Panc1 (cell line): ENCODE measurements around the gene HINT1. TPM values are rescaled to one million over a fixed set of nuclear protein-coding genes. Genes with fewer than 3 reads are reported as not detected.

ENCODE experiments used
- ATAC-seq: fragments of 200-7000 bp; cut with Tn5 transposase; 2 replicates; pipeline ENCODE4 v1.9.1; 2020; ENCODE audit warnings: mild to moderate bottlenecking, moderate library complexity
- BruUV-seq: library from RNA; stranded (reverse); fragments of 400-500 nt; replicated peaks from 2 replicates; lab custom pipeline; 2021; lab: Mats Ljungman, UMichigan
- CTCF ChIA-PET: fragments of 300-600 bp; sonication (Branson Sonifier 250); formaldehyde crosslinking; loops from one replicate; lab custom pipeline; 2022; ENCODE audit warnings: antibody characterized with exemption; lab: Charles Lee
- POLR2A ChIA-PET: fragments of 300-600 bp; sonication (Branson Sonifier 250); formaldehyde crosslinking; loops from one replicate; lab custom pipeline; 2022; ENCODE audit warnings: antibody characterized with exemption; lab: Charles Lee
- DNase-seq: peaks from one replicate; pipeline ENCODE4 v3.0.0-alpha.2; 2010; ENCODE audit warnings: low read depth, low spot score
- H3K27ac ChIP-seq: 2 replicates; pipeline ENCODE4 v1.5.1; 2011; ENCODE audit warnings: mild to moderate bottlenecking, low read length, inconsistent platforms
- H3K27me3 ChIP-seq: fragments of 200-500 bp; sonication (Bioruptor generic); 2 replicates; pipeline ENCODE4 v1.6.0; 2014; ENCODE audit warnings: low read length, inconsistent platforms; ENCODE audit not compliant: control insufficient read depth, insufficient read depth
- H3K36me3 ChIP-seq: fragments of 200-500 bp; sonication (Bioruptor generic); 2 replicates; pipeline ENCODE4 v1.5.1; 2014; ENCODE audit warnings: inconsistent platforms, mild to moderate bottlenecking, low read length, moderate library complexity; ENCODE audit not compliant: control insufficient read depth, insufficient read depth
- H3K4me1 ChIP-seq: 2 replicates; pipeline ENCODE4 v1.5.1; 2011; ENCODE audit warnings: inconsistent platforms, mild to moderate bottlenecking, low read length, moderate library complexity; ENCODE audit not compliant: control insufficient read depth, insufficient read depth
- H3K4me3 ChIP-seq, 2 experiments: 2 replicates each; pipeline ENCODE4 v1.5.1; 2011 to 2012; ENCODE audit warnings: low read depth in 2 of 2, low read length in 2 of 2, mild to moderate bottlenecking in 2 of 2, inconsistent platforms in 1 of 2, moderate library complexity in 1 of 2
- H3K9me3 ChIP-seq: fragments of 200-500 bp; sonication (Bioruptor generic); 2 replicates; pipeline ENCODE4 v1.5.1; 2014; ENCODE audit warnings: low read depth, mild to moderate bottlenecking, inconsistent platforms, low read length, moderate library complexity; ENCODE audit not compliant: control insufficient read depth, insufficient read depth
- CTCF ChIP-seq: fragments of 450-650 bp; IDR thresholded peaks from 2 replicates; pipeline ENCODE4 v1.5.1; 2017; ENCODE audit warnings: mild to moderate bottlenecking
- POLR2AphosphoS5 ChIP-seq: IDR thresholded peaks from 2 replicates; pipeline ENCODE4 v1.6.1; 2012; ENCODE audit warnings: mild to moderate bottlenecking, low read depth, low read length, moderate library complexity
- REST ChIP-seq, 2 experiments: IDR thresholded peaks; 2 replicates each; pipeline ENCODE4 v1.6.1; 2011 to 2012; ENCODE audit warnings: low read depth in 2 of 2, control low read depth in 1 of 2, low read length in 1 of 2, mild to moderate bottlenecking in 1 of 2, moderate library complexity in 1 of 2; ENCODE audit not compliant: insufficient read depth in 1 of 2
- SIN3A ChIP-seq: IDR thresholded peaks from 2 replicates; pipeline ENCODE4 v1.6.1; 2012; ENCODE audit warnings: low read depth, mild to moderate bottlenecking, low read length, moderate library complexity, borderline replicate concordance; ENCODE audit not compliant: insufficient read depth
- TCF7L2 ChIP-seq: IDR thresholded peaks from 2 replicates; pipeline ENCODE4 v1.6.1; 2011; ENCODE audit warnings: mild to moderate bottlenecking, low read depth, low read length, inconsistent platforms
- in situ Hi-C: cut with HindIII; loops from 2 replicates; pipeline ENCODE4 v1.10.0; 2016; ENCODE audit warnings: low sequenced_read_pairs, low pct_unique_long_range_greater_than_20kb
- intact Hi-C: fragments of 100-400 bp; cut with micrococcal nuclease; formaldehyde crosslinking; loops from one replicate; pipeline ENCODE4 v1.10.0; 2022; ENCODE audit not compliant: unreplicated experiment
- total RNA-seq: library from RNA; stranded (reverse); gene quantifications from one replicate; pipeline ENCODE4 v1.2.1, GENCODE V29; 2021; ENCODE audit not compliant: unreplicated experiment

The HINT1 gene
- total RNA-seq, 1 experiment from 2014 or later = 233 TPM

GRCh38 chr5:131196331-131196730 is 31.3 kb upstream of the HINT1 start:
- in situ Hi-C loops = no loop called here
- H3K36me3 ChIP-seq = no peaks in the 10 kb centered on the region
- no peak overlapping the region for H3K27ac ChIP-seq
- H3K4me1 ChIP-seq = no peaks in the 10 kb centered on the region
- no peak for TF ChIP-seq CTCF
- TF ChIP-seq POLR2AphosphoS5 = no peak
- TF ChIP-seq TCF7L2 = no peak
- no peak for TF ChIP-seq SIN3A
- no peak for TF ChIP-seq REST (IDR thresholded peaks at IDR 0.05; ENCODE audit: insufficient read depth in 1 of 2, low read depth in 2 of 2, low read length in 1 of 2)
- DNase-seq (no peak), ATAC-seq (no peak)
- ChIA-PET POLR2A (no interaction called here), CTCF (interaction anchor here (0.7 kb wide), 1 partner anchor 201 kb away, joined by 11 read pairs; no protein-coding TSS in a partner anchor)
- no peaks in the 10 kb centered on the region for H3K27me3 ChIP-seq
- intact Hi-C loops = no loop called here
- no peaks in the 10 kb centered on the region for H3K9me3 ChIP-seq
- no peak overlapping the region for H3K4me3 ChIP-seq
- BruUV-seq = no TSS peak

GRCh38 chr5:131195696-131196095 is 30.6 kb upstream of the HINT1 start:
- Histone ChIP-seq H3K9me3 (no peaks in the 10 kb centered on the region), H3K27ac (no peak overlapping the region), H3K27me3 (no peaks in the 10 kb centered on the region), H3K4me1 (no peaks in the 10 kb centered on the region), H3K36me3 (no peaks in the 10 kb centered on the region), H3K4me3 (no peak overlapping the region)
- in situ Hi-C loops = no loop called here
- no TSS peak for BruUV-seq
- intact Hi-C loops = no loop called here
- ChIA-PET CTCF (interaction anchor here (0.7 kb wide), 1 partner anchor 200 kb away, joined by 11 read pairs; no protein-coding TSS in a partner anchor), POLR2A (interaction anchor here (0.6 kb wide), 1 partner anchor 70 kb away, joined by 6 read pairs; no protein-coding TSS in a partner anchor)
- DNase-seq (no peak), ATAC-seq (no peak)
- TF ChIP-seq SIN3A (no peak), POLR2AphosphoS5 (no peak), REST (IDR thresholded peaks at IDR 0.05; ENCODE audit: insufficient read depth in 1 of 2, low read depth in 2 of 2, low read length in 1 of 2) (no peak), CTCF (no peak), TCF7L2 (no peak)
